Renal cortical epithelial cell (primary cell): ENCODE data around the gene CLDN11. TPM values are rescaled to one million over a fixed set of nuclear protein-coding genes. Genes with fewer than 3 reads are reported as not detected.

ENCODE experiments used
- DNase-seq: peaks from one replicate; pipeline ENCODE4 v3.0.0-alpha.2; 2011; ENCODE audit warnings: low read depth
- total RNA-seq: library from RNA; depleted of rRNA; stranded (reverse); fragments of >200 nt; gene quantifications from 2 replicates; pipeline ENCODE4 v1.2.3, GENCODE V29; 2014

CLDN11 gene
- total RNA-seq, 1 donor from 2014 or later, result 27.5 TPM

DNA sequence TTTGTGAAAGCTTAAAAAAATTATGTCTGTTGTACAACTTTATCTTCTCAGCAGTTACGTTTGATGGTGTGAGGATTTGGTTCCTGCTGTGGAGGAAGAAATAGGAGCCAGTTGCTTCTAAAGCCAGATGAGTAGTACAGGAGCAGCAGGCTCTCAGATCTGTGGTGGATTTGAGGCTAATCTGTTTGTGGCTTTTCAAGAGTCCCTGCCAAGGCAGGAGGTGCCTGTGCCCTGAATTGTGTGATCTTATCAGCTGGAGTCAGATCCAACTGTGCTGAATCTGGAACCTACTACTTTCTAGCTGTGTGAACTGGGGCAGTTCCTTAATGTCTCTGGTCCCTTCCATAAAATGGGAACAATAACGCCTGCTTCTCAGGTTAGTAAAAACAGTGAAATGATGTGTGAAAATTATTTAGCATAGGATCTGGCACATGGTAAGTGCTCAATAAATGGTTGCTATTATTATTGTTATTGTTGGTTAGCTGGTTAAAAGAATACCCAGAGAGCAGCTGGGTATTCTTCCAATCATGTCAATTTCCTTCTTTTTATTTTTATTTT is 7.7 kb downstream of the CLDN11 start:
- DNase-seq, result no peak

DNA sequence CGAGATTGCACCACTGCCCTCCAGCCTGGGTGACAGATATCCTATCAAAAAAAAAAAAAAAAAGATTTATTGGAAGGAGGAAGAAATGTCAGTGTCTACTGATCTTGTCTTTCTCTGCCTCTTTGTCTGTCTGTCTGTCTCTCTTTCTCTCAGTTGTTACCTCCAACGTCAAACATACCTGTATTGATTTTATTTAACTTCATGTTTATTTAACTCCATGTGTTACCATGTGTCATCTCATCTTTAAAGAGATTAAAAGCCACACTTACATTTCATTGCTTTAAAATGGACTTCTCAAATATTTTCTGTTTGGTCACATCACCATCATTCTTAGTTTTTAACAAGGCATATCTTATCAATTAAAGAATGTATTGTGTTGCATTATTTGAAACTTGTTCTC is 9.4 kb downstream of the CLDN11 start:
- no peak for DNase-seq

DNA sequence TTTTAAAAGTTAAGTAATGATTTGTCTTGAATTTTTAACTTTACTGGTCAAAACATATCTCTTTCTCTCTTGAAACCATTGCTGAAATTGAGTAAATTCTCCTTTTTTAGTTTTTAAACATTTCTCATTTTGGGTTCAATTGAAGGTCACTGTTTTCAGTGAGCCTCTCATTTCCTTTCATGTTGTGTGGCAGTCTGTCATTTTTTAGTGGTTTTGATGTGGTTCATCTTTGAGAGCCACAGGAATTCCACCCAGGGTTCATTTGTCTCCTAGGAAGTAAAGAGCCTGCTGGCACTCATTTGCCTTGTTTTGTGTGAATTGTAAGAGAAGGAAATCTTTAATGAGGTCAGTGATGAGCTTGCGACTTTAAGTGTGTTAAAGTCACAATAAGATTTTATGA is 10.4 kb downstream of the CLDN11 start:
- peak; percentile 83 for DNase-seq

DNA sequence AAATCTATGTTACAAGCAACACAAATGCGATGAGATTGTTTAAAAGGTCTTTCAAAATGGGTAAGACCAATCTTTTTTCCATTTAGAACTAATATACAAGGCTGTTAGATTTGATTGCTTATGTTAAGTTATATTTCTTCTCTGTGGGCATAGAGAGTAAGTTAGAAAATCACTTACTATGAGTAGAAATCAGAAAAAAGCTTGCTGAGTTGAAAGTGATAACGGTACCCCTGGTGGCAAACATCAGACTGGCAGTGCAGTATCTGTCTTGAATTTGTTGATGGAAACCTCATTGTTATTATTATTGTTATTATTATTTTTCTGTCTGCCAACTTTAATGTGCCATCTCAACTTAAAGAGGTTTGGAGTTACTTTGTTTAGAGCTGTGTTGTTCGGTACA is 12.4 kb downstream of the CLDN11 start:
- DNase-seq, result no peak

DNA sequence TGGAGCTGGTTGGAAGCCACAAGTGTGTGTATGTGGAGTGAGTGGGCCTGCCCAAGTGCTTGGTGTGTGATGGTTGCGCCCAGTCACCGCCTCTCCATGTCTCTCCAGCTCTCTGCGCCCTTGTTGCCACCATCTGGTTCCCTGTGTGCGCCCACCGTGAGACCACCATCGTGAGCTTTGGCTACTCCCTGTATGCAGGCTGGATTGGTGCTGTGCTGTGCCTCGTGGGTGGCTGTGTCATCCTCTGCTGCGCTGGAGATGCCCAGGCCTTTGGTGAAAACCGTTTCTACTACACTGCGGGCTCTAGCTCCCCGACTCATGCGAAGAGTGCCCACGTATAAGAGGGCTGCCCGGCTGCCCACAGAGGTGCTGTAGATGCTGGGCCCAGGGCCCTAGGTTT is 13.7 kb downstream of the CLDN11 start:
- DNase-seq, result no peak

DNA sequence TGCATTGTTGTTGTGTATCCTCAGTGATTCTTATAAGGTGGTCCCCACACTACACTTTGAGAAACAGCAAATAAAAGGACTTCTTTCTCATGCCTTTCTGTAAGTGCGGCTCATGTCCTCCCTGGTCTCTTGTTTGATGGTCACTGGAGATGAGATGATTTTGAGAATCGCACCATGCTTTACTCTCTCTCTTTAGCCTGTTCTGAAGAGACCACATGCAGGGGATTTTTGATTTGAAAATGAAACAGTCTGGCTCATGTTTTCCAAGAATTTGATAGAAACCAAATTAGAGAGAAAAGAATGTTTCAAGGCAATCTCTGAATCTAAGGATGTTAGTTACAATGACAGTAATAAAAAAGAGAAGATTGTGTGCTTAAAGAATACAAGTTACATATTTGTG is 18.0 kb downstream of the CLDN11 start:
- no peak for DNase-seq

DNA sequence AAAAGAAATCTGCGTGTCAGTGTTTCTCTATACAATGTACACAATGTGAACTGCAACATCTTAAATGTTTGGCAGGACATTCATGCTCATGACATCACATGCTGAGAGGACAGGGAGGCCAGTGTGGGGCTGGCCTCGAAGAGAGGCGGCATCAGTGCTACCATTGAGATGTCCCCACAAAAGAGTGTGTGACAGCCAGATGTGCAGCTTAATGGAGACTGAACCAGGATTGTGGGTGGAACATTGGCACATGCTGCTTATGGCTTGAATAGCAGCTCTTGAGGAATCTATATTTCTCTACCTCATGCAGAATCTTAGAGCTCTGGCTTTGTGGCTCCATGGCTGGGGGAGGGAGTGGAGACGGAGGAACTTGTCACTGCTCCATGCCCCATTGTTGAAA is 18.5 kb downstream of the CLDN11 start:
- no peak for DNase-seq

DNA sequence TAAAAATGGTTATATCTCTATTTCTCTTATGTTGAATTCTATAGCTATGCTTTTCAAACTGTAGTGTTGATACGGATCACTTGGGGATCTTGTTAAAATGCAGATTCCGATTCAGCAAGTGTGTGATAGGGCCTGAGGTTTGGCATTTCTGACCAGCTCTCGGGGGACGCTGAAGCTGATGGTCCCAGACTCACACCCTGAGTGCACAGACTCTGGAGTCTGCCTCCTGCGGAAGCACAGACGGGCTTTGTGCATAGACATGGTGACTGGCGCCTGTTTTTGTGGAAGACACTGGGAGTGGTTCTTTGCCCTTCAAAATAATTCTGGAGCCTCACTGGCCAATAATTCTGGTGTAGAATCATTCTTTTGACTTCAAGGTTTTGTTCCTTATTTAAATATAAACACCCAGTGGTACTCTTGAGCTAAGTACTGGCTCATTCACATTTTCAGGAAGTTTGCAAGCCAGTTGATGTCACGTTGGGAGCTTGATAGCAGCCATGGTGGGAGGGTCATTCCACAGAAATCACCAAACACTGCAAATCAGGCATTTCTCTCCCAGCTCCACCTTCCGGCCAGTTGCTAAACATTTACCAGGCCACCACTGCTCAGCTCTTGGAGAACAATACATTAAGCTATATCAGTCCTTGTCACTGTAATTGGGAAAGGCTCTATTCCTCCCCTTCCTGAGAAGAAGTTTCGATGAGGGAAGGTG is 19.2 kb downstream of the CLDN11 start:
- DNase-seq, result peak; percentile 33

DNA sequence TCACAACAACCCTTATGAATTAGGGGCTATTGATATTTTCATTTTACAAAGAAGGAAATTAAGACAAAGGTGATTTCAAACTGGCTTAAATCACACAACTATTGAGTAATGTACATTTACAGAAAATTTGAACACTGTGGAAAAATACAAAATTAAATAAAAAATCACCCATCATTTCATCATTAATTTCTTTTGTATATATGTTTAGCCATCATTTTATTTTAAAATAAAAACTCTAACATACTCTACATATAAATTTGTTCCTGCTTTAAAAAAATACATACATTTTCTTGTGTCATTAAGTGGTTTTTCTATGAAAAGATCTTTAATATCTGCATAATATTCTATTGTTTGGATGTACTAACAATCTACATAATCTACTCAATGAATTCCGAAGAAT is 20.2 kb downstream of the CLDN11 start:
- no peak for DNase-seq

DNA sequence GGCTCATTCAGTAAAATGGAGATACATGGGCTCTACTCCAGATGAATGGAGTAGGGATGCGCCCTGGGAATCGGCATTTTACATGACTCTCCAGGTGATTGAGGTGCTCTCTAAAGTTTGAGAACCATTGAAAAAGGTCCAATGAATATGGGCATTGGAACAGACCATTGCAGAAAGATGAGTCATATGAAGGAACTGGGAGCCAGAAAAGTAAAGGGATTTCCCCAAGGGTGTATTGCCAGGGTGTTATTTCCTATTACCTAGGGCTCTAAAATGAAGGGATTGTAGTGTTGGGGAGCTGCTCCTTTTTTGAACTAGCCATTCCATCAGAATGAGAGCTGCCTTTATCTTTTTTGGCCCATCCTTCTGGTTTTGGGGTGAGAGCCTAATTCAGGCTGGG is 21.7 kb downstream of the CLDN11 start:
- peak; percentile 72 for DNase-seq

DNA sequence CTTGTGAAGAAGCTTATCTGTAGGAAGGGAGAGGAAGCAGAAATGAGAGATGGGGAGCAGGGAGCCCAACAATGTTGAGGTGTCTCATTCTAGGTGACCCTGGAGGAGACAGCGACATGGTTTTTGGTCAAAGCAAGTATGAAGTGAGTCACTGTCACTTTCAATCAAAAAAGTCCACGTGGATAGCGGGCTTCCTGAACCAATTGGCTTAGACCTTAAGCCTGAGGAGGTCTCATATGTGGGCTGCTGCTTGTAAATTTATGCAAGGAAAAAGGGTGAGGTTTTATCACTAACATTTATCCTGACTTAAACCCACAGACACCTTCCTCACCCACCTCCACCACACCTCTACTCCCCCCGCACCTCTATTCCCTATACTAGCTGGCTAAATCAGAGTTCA is 22.7 kb downstream of the CLDN11 start:
- no peak for DNase-seq

DNA sequence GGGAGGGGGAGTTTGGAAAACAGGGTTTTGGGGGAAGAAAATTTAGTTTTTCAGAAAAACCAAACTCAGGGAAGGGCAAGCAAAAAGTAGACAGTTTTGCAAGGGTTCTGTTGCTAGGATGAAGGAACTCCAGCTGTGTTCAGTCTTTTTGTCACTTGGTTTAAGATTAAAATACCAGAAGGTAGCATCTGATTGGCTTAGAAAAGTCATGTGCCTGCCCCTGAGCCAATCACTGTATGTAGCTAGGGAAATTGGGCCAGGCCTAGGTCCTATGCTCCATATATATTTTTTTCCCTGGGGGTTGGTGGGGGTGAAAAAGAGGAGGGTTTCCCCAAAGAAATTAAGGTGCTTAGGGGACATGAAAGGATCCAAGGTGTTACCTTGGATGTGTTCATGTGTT is 24.3 kb downstream of the CLDN11 start:
- DNase-seq, result no peak

DNA sequence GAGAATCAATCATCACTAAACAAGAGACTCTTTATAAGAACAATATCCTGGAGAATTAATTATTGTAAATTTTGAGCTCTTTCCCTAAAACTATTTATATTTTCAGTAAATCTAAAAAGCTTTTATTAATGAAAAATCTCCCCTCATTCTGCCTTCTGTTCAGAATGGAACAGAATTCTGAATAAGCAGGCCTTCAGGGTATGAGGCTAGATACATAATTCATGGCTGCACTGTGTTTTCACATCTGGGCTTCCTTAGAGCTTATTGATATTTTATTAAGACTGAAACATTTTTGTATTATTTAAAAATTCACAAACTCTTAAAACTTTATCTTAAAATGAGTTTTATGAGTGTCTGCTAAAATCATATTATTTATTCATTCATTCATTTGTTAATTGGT is 24.8 kb downstream of the CLDN11 start:
- no peak for DNase-seq

DNA sequence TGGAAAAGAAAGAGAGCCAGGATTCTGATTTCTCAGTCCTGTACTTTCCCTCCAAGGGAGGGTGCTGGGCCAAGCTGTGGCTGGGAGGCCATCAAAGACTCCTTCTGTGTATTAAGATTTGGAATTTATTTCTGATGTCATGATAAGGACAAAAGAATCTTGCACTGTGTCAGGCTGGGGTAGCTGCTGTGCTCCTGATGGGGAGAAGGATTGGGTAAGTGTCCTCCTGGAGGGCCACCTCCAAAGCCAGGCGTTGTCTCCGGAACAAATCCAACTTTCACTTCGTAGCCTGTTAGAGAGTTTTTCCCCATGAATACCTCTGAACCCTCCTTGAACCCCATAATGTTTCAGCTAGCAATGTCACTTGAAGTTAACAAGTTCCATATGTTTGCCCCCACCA is 29.9 kb downstream of the CLDN11 start:
- no peak for DNase-seq

DNA sequence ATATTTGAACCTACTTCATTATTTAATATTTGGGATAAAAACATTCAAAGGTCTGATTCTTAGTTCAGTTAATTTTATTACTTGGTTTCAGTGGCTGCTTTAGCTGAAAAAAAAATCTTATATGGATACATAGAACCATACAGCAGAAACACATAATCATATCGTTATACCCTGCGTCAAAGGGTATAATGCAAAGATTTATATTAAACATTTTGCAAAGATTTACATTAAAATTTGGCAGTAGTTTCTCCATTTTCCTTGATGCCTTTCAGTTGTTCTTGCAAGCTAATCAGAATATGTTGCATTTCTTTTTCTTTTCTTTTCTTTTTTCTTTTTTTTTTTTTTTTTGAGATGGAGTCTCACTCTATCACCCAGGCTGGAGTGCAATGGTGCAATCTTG is 31.4 kb downstream of the CLDN11 start:
- DNase-seq, result no peak

DNA sequence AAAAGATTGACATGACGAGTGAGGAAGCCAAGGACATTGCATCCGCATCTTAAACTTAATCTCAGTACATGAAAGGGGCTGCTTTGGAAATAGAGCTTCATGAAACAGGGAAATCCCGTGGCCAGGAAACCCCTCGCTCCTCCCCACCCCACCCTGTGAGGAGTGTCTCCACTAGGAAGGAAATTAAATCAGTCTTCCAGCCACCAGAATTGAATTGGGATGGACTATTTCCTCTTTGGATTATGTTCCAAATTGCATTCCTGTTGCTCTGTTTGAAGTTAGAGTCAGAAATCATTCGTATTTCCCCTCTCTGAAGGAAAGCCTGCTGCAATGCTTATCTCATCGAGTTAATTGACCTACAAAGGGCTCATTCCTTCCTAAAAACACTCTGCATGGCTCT is 35.8 kb downstream of the CLDN11 start:
- no peak for DNase-seq

DNA sequence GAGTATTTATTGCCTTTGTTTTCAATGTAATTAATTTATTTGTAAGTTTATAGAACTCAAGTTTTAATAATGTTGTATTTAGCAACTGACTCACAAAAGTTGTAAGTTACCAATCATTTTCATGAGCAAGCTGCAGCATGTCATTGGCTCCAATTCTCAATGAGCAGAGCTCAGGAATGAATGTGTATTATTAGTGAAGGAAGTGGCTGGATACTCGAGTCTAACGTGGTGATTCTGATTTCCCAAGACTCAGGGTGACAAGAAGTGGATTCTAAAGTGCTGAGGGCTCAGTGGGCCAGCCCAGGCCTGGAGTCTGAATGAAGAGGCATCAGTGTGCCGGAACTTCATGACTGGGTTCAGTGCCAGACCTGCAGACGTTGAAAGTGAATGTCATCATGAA is 39.6 kb downstream of the CLDN11 start:
- no peak for DNase-seq

DNA sequence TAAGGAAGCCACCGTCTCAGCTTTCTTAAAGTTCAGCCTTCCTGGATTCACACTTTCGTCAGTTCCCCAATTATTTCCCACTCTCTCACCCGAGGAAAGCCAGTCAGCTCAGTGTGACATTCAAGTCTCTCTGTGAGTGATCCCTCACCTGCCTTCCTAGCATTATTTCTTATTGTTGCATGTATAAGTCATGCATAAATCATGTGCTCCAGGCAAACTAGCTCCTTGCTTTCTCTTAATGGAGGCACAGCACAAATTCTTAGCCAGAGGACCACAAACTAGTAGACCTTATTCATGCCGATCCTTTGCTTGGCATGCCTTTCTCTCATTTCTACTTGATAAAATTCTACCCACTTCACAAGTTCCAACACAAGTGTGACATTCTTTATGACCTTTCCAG is 44.3 kb downstream of the CLDN11 start:
- peak; percentile 22 for DNase-seq

DNA sequence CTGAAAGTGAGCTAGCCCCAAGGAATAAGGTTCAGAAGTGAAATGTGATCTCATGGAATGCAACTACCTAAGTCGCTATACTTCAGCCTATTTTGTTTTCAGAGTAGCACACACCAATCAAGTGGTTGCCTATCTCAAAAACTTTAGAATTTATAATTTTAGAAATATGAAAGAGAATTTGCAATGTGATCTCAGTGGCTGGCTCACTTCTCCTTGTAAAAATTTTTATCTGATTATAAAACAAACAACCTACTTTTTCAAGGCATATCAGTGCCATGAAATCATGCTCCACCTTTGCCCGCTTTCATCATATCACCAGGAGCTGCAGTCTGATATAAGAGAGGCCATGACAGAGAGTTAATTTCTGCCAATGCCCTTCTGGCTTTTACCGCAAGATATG is 47.3 kb downstream of the CLDN11 start:
- DNase-seq, result no peak

DNA sequence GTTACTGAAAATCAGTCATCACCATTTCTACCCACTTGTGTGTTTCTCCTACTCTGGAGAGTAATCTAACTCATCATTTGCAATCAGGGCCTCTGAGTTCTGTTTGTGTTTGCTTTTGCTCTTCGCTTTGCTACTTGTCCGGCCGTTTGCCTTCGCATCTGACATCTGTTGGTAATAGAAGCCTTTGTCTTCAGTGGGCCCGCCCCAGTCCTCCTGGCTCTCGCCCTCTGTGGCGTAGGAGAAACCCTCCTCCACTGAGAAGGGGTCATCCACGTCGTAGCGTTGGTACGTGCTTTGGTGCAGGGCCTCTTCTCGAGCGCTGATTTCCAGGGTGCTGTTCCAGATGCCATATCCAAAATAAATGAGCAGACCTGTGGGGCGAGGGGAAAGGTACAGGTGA is 48.3 kb downstream of the CLDN11 start:
- DNase-seq, result no peak

DNA sequence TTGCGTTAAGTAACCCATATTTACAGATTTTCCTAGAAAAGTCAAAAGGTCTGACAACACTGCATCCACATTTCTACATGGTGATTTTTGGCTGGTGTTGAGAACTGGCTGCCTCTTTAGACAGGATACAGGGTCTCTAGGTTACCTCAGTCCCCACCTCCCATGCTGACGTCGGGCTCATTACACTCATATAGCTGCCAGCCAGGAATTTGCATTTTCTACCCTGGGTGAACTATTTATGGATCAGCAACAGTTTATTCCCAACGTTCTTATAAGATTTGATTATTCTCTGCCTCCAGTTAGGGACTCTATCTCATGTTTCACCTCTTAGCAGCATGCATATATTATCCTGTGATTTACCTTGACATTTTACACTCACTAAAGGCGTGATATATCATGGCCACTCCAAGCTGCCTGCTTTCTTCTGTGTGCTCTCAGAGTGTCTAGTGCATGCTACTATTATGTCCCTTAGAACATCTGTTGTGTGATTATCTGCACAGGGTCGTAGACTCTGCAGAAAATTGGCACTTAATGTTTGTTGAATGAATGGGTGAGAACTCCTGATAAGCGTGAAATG is 49.0 kb downstream of the CLDN11 start:
- no peak for DNase-seq

DNA sequence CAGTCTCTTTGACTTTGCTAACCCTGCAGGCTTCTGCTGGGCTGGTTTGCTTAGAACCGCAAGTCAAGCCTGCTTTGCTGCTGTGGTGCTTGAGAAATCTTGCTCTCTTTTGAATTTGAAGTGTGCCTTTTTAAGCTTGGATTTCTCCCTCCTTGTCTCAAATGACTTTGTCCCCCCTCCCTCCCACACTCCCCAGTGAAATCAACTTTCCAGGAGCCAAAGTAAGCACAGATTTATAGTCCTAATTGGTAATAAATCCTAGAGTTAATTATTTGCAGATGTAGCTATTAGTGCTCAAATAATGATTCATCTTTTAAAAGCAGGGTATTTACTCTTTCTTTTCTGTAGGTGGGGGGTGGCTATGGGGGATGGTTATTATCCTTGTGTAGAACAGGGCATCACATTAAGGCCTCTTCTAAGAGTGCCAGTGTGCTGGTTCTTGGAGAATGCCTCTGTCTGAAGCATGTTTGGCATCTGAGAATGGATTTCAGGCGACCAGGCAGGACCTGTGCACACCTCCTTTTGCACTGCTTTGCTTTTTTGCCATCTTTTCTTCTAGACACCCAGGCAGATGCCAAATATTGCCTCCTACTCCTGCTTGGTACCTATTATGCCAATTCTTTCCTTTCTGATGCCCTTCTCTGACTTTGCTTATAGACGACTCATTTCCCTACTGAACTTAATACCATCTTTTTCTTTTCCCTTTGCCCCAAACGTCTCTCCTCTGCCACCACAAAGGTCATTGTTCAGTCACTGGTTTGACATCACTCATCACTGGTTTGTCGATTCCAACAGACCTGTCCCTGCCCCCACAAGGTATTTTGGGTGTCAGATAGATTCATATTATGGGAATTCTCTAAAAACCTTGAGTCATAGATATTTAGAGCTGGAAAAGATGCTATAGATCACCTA is 50.7 kb downstream of the CLDN11 start:
- peak; percentile 98 for DNase-seq
